Thyroid gland (tissue), 4 donors: Measurements from ENCODE around the gene FYN.

Experiments used
- CTCF ChIP-seq, 6 experiments: fragments of 200-600 bp in 3 of 6; fragments of 450-650 bp in 3 of 6; sonication (generic) in 3 of 6; IDR thresholded peaks; one replicate each; pipeline ENCODE4 v1.5.1; 2016 to 2019; ENCODE audit warnings: antibody characterized with exemption in 6 of 6, mild to moderate bottlenecking in 2 of 6, inconsistent platforms in 1 of 6, moderate library complexity in 1 of 6
- POLR2A ChIP-seq, 2 donors: fragments of 450-650 bp; IDR thresholded peaks; one replicate each; pipeline ENCODE4 v1.6.1; 2017; ENCODE audit warnings: antibody characterized with exemption in 2 of 2, mild to moderate bottlenecking in 2 of 2, moderate library complexity in 1 of 2

GRCh38 chr6:111871207-111871606 is 2.0 kb downstream of the FYN start:
- no peak for TF ChIP-seq CTCF (IDR thresholded peaks at IDR 0.05)
- TF ChIP-seq POLR2A (IDR thresholded peaks at IDR 0.05) = no peak
